Stimulated activated naive B cell treated with anti-CD40 and anti-IgM and Interleukin-4, amounts not matched to agents 10 μg/mL and 1 μg/mL and 100 μg/mL, for 72 hours (primary cell): Measurements from ENCODE around the gene COA3.

Experiments
- ATAC-seq, 2 donors: fragments of 150-1000 bp; cut with Tn5 transposase; replicated peaks; 2 replicates each; pipeline ENCODE4 v1.10.0; 2021; ENCODE audit warnings: moderate library complexity in 1 of 2
- DNase-seq: peaks from one replicate; pipeline ENCODE4 v3.0.0; 2021
- H3K27ac Mint-ChIP-seq: one replicate; pipeline ENCODE4 v1.8.0; 2022; ENCODE audit warnings: mild to moderate bottlenecking, mixed read lengths
- H3K27me3 Mint-ChIP-seq, 2 donors: one replicate each; pipeline ENCODE4 v1.8.0; 2022; ENCODE audit warnings: mixed read lengths in 2 of 2
- H3K36me3 Mint-ChIP-seq, 2 donors: one replicate each; pipeline ENCODE4 v1.8.0; 2022; ENCODE audit warnings: mixed read lengths in 2 of 2, mild to moderate bottlenecking in 1 of 2
- H3K4me1 Mint-ChIP-seq, 2 donors: one replicate each; pipeline ENCODE4 v1.8.0; 2022; ENCODE audit warnings: mixed read lengths in 2 of 2, mild to moderate bottlenecking in 1 of 2
- H3K4me3 Mint-ChIP-seq, 2 donors: one replicate each; pipeline ENCODE4 v1.8.0; 2022; ENCODE audit warnings: mild to moderate bottlenecking in 2 of 2, mixed read lengths in 2 of 2, moderate library complexity in 1 of 2
- H3K9me3 Mint-ChIP-seq, 2 donors: one replicate each; pipeline ENCODE4 v1.8.0; 2022; ENCODE audit warnings: mixed read lengths in 2 of 2, mild to moderate bottlenecking in 1 of 2

Gene COA3

GRCh38 chr17:42798011-42798382, 507 bp downstream of the COA3 start:
- H3K4me3 Mint-ChIP-seq, result peak overlapping the region; percentile 90 to 94
- H3K27ac Mint-ChIP-seq, result peak overlapping the region; percentile 84
- DNase-seq (no peak), ATAC-seq (no peak)
- peaks cover 4 to 5% of the 10 kb centered on the region in 2 donors for H3K27me3 Mint-ChIP-seq
- peaks cover 24 to 36% of the 10 kb centered on the region in 2 donors for H3K4me1 Mint-ChIP-seq
- peaks cover 21 to 29% of the 10 kb centered on the region in 2 donors for H3K36me3 Mint-ChIP-seq
- peaks cover 2 to 4% of the 10 kb centered on the region in 2 donors for H3K9me3 Mint-ChIP-seq

- DNase-seq, result no peak
- no peak for ATAC-seq
- Mint-ChIP-seq H3K4me3 (peak overlapping the region; percentile 90 to 94), H3K27ac (no peak overlapping the region), H3K27me3 (peaks cover 4 to 5% of the 10 kb centered on the region in 2 donors), H3K9me3 (peaks cover 2 to 4% of the 10 kb centered on the region in 2 donors), H3K4me1 (peaks cover 24 to 36% of the 10 kb centered on the region in 2 donors), H3K36me3 (peaks cover 21 to 29% of the 10 kb centered on the region in 2 donors)
Measured at GRCh38 chr17:42797067-42798007, 1.2 kb downstream of the COA3 start.

GRCh38 chr17:42796066-42796758, 2.3 kb downstream of the COA3 start:
- no peak for ATAC-seq
- DNase-seq, result no peak
- H3K27me3 Mint-ChIP-seq, result peaks cover 4 to 5% of the 10 kb centered on the region in 2 donors
- H3K4me1 Mint-ChIP-seq, result peaks cover 24 to 36% of the 10 kb centered on the region in 2 donors
- no peak overlapping the region for H3K27ac Mint-ChIP-seq
- no peak overlapping the region for H3K4me3 Mint-ChIP-seq
- peaks cover 21 to 29% of the 10 kb centered on the region in 2 donors for H3K36me3 Mint-ChIP-seq
- peaks cover 2 to 4% of the 10 kb centered on the region in 2 donors for H3K9me3 Mint-ChIP-seq

- peaks cover 4 to 5% of the 10 kb centered on the region in 2 donors for H3K27me3 Mint-ChIP-seq
- H3K4me3 Mint-ChIP-seq, result no peak overlapping the region
- H3K9me3 Mint-ChIP-seq, result peaks cover 2 to 4% of the 10 kb centered on the region in 2 donors
- H3K27ac Mint-ChIP-seq, result no peak overlapping the region
- peaks cover 24 to 36% of the 10 kb centered on the region in 2 donors for H3K4me1 Mint-ChIP-seq
- DNase-seq, result no peak
- ATAC-seq, result no peak
- H3K36me3 Mint-ChIP-seq, result peaks cover 21 to 29% of the 10 kb centered on the region in 2 donors
Measured at GRCh38 chr17:42795465-42795864, 3.0 kb downstream of the COA3 start.

- peaks cover 24 to 36% of the 10 kb centered on the region in 2 donors for H3K4me1 Mint-ChIP-seq
- H3K27me3 Mint-ChIP-seq, result peaks cover 8% of the 10 kb centered on the region in 2 donors
- no peak overlapping the region for H3K4me3 Mint-ChIP-seq
- no peak overlapping the region for H3K27ac Mint-ChIP-seq
- DNase-seq (no peak), ATAC-seq (no peak)
- peaks cover 21 to 29% of the 10 kb centered on the region in 2 donors for H3K36me3 Mint-ChIP-seq
- peaks cover 2 to 4% of the 10 kb centered on the region in 2 donors for H3K9me3 Mint-ChIP-seq
Measured at GRCh38 chr17:42795061-42795460, 3.4 kb downstream of the COA3 start.

- H3K9me3 Mint-ChIP-seq, result no peaks in the 10 kb centered on the region
- H3K27me3 Mint-ChIP-seq, result peaks cover 24 to 25% of the 10 kb centered on the region in 2 donors
- peaks cover 17 to 25% of the 10 kb centered on the region in 2 donors for H3K36me3 Mint-ChIP-seq
- no peak overlapping the region for H3K4me3 Mint-ChIP-seq
- H3K27ac Mint-ChIP-seq, result no peak overlapping the region
- DNase-seq (no peak), ATAC-seq (no peak)
- peaks cover 16 to 24% of the 10 kb centered on the region in 2 donors for H3K4me1 Mint-ChIP-seq
Measured at GRCh38 chr17:42792545-42792944, 6.0 kb downstream of the COA3 start.

GRCh38 chr17:42791948-42792347, 6.6 kb downstream of the COA3 start:
- H3K27ac Mint-ChIP-seq, result no peak overlapping the region
- H3K4me3 Mint-ChIP-seq, result no peak overlapping the region
- ATAC-seq (no peak), DNase-seq (no peak)
- H3K4me1 Mint-ChIP-seq, result peaks cover 14 to 19% of the 10 kb centered on the region in 2 donors
- no peaks in the 10 kb centered on the region for H3K9me3 Mint-ChIP-seq
- H3K27me3 Mint-ChIP-seq, result peaks cover 30 to 31% of the 10 kb centered on the region in 2 donors
- H3K36me3 Mint-ChIP-seq, result peaks cover 17 to 25% of the 10 kb centered on the region in 2 donors

GRCh38 chr17:42787266-42787665, 11.2 kb downstream of the COA3 start:
- Mint-ChIP-seq H3K4me3 (no peak overlapping the region), H3K9me3 (no peaks in the 10 kb centered on the region), H3K4me1 (peaks cover 17 to 24% of the 10 kb centered on the region in 2 donors), H3K36me3 (peaks cover 0 to 3% of the 10 kb centered on the region in 2 donors), H3K27ac (no peak overlapping the region), H3K27me3 (peaks cover 70 to 72% of the 10 kb centered on the region in 2 donors)
- DNase-seq, result no peak
- ATAC-seq, result no peak

GRCh38 chr17:42784811-42785592, 13.5 kb downstream of the COA3 start:
- Mint-ChIP-seq H3K27ac (peak overlapping the region; percentile 56), H3K27me3 (peaks cover 80 to 86% of the 10 kb centered on the region in 2 donors), H3K4me1 (peaks cover 29% of the 10 kb centered on the region in 2 donors), H3K9me3 (no peaks in the 10 kb centered on the region), H3K36me3 (peaks cover under 1 to 4% of the 10 kb centered on the region in 2 donors), H3K4me3 (peak overlapping the region; percentile 14 to 36)
- no peak for ATAC-seq
- DNase-seq, result no peak

- Mint-ChIP-seq H3K4me1 (peaks cover 29 to 35% of the 10 kb centered on the region in 2 donors), H3K9me3 (no peaks in the 10 kb centered on the region), H3K27me3 (peaks cover 81 to 88% of the 10 kb centered on the region in 2 donors), H3K36me3 (peaks cover 6 to 10% of the 10 kb centered on the region in 2 donors), H3K27ac (peak overlapping the region; percentile 56), H3K4me3 (peak overlapping the region in 1 of 2 donors; percentile 36)
- ATAC-seq (no peak), DNase-seq (no peak)
Measured at GRCh38 chr17:42784409-42784808, 14.1 kb downstream of the COA3 start.

GRCh38 chr17:42783791-42784138, 14.7 kb downstream of the COA3 start:
- no peak for ATAC-seq

GRCh38 chr17:42783062-42783790, 15.3 kb downstream of the COA3 start:
- Mint-ChIP-seq H3K27ac (peak overlapping the region; percentile 10), H3K36me3 (peaks cover 17 to 18% of the 10 kb centered on the region in 2 donors), H3K4me1 (peaks cover 31 to 38% of the 10 kb centered on the region in 2 donors)

More at GRCh38 chr17:42783791-42784138, 14.7 kb downstream of the COA3 start:
- peaks cover 31 to 38% of the 10 kb centered on the region in 2 donors for H3K4me1 Mint-ChIP-seq
- H3K4me3 Mint-ChIP-seq, result no peak overlapping the region
- no peak for DNase-seq
- no peak overlapping the region for H3K27ac Mint-ChIP-seq
- peaks cover 76 to 85% of the 10 kb centered on the region in 2 donors for H3K27me3 Mint-ChIP-seq
- H3K9me3 Mint-ChIP-seq, result no peaks in the 10 kb centered on the region
- H3K36me3 Mint-ChIP-seq, result peaks cover 13 to 16% of the 10 kb centered on the region in 2 donors

More at GRCh38 chr17:42783062-42783790, 15.3 kb downstream of the COA3 start:
- ATAC-seq, result no peak
- Mint-ChIP-seq H3K27me3 (peaks cover 71 to 82% of the 10 kb centered on the region in 2 donors), H3K4me3 (no peak overlapping the region), H3K9me3 (no peaks in the 10 kb centered on the region)
- DNase-seq, result no peak
